Progenitor cell of endocrine pancreas (in vitro differentiated cells): ENCODE results near the gene HOXB8. TPM values are rescaled to one million over a fixed set of nuclear protein-coding genes. Genes with fewer than 3 reads are reported as not detected.

Source experiments
- DNase-seq: peaks from one replicate; pipeline ENCODE4 v3.0.0; 2021; ENCODE audit warnings: low spot score; ENCODE audit not compliant: unreplicated experiment
- H3K27ac Mint-ChIP-seq: 2 replicates; pipeline ENCODE4 v1.8.0; 2021; ENCODE audit warnings: mild to moderate bottlenecking, moderate library complexity, mixed read lengths
- H3K27me3 Mint-ChIP-seq: 2 replicates; pipeline ENCODE4 v1.8.0; 2021; ENCODE audit warnings: mixed read lengths
- H3K36me3 Mint-ChIP-seq: 2 replicates; pipeline ENCODE4 v1.8.0; 2022; ENCODE audit warnings: mixed read lengths; ENCODE audit not compliant: insufficient read depth
- H3K4me1 Mint-ChIP-seq: 2 replicates; pipeline ENCODE4 v1.8.0; 2021; ENCODE audit warnings: low read depth, mixed read lengths
- H3K4me3 Mint-ChIP-seq: 2 replicates; pipeline ENCODE4 v1.8.0; 2021; ENCODE audit warnings: low read depth, mild to moderate bottlenecking, moderate library complexity, mixed read lengths
- H3K9me3 Mint-ChIP-seq: 2 replicates; pipeline ENCODE4 v1.8.0; 2021; ENCODE audit warnings: low read depth, mixed read lengths
- CTCF ChIP-seq: fragments of 200-600 bp; sonication (generic); IDR thresholded peaks from one replicate; pipeline ENCODE4 v1.5.0; 2021; ENCODE audit warnings: antibody characterized with exemption, mild to moderate bottlenecking; ENCODE audit not compliant: unreplicated experiment
- total RNA-seq: library from RNA; stranded (reverse); gene quantifications from 2 replicates; pipeline ENCODE4 v1.2.1, GENCODE V29; 2021

HOXB8 gene
- total RNA-seq, 1 donor from 2014 or later, result 1.1 TPM

- DNase-seq, result no peak
- Mint-ChIP-seq H3K4me1 (peaks cover 9% of the 10 kb centered on the region), H3K27ac (no peak overlapping the region), H3K4me3 (no peak overlapping the region), H3K27me3 (peaks cover 100% of the 10 kb centered on the region), H3K9me3 (no peaks in the 10 kb centered on the region), H3K36me3 (no peaks in the 10 kb centered on the region)
- no peak for TF ChIP-seq CTCF
Observed at GRCh38 chr17:48601539-48602425, 13.3 kb downstream of the HOXB8 start.

- Mint-ChIP-seq H3K27me3 (peaks cover 100% of the 10 kb centered on the region), H3K27ac (no peak overlapping the region), H3K36me3 (no peaks in the 10 kb centered on the region), H3K4me3 (no peak overlapping the region), H3K4me1 (peaks cover 10% of the 10 kb centered on the region), H3K9me3 (no peaks in the 10 kb centered on the region)
- DNase-seq, result no peak
- TF ChIP-seq CTCF, result no peak
Observed at GRCh38 chr17:48601207-48601538, 13.9 kb downstream of the HOXB8 start.

- H3K27ac Mint-ChIP-seq, result no peak overlapping the region
- no peaks in the 10 kb centered on the region for H3K36me3 Mint-ChIP-seq
- no peaks in the 10 kb centered on the region for H3K9me3 Mint-ChIP-seq
- DNase-seq, result no peak
- H3K4me3 Mint-ChIP-seq, result no peak overlapping the region
- TF ChIP-seq CTCF, result no peak
- peaks cover 10% of the 10 kb centered on the region for H3K4me1 Mint-ChIP-seq
- H3K27me3 Mint-ChIP-seq, result peaks cover 99% of the 10 kb centered on the region
Observed at GRCh38 chr17:48600244-48601098, 14.6 kb downstream of the HOXB8 start.

- Mint-ChIP-seq H3K36me3 (no peaks in the 10 kb centered on the region), H3K9me3 (no peaks in the 10 kb centered on the region), H3K27me3 (peaks cover 99% of the 10 kb centered on the region), H3K4me3 (no peak overlapping the region), H3K4me1 (peaks cover 10% of the 10 kb centered on the region), H3K27ac (no peak overlapping the region)
- DNase-seq, result no peak
- TF ChIP-seq CTCF, result no peak
Observed at GRCh38 chr17:48599354-48599753, 15.7 kb downstream of the HOXB8 start.

GRCh38 chr17:48598736-48599135 lies 16.4 kb downstream of the HOXB8 start:
- no peak for TF ChIP-seq CTCF
- no peaks in the 10 kb centered on the region for H3K9me3 Mint-ChIP-seq
- no peak overlapping the region for H3K4me3 Mint-ChIP-seq
- peaks cover 99% of the 10 kb centered on the region for H3K27me3 Mint-ChIP-seq
- no peak overlapping the region for H3K27ac Mint-ChIP-seq
- DNase-seq, result no peak
- H3K4me1 Mint-ChIP-seq, result peaks cover 10% of the 10 kb centered on the region
- H3K36me3 Mint-ChIP-seq, result no peaks in the 10 kb centered on the region
